Right atrium auricular region (tissue), 2 donors: Measurements from ENCODE around the gene TOMT. TPM values are rescaled to one million over a fixed set of nuclear protein-coding genes. Genes with fewer than 3 reads are reported as not detected.

ENCODE experiments used
- DNase-seq: peaks from one replicate; pipeline ENCODE4 v3.0.0-alpha.2; 2019; ENCODE audit warnings: low spot score
- H3K27ac ChIP-seq, 2 donors: fragments of 200-600 bp; sonication (generic); 1 replicate in 1 of 2; 2 replicates in 1 of 2; pipeline ENCODE4 v1.5.1; 2016 to 2019
- H3K27me3 ChIP-seq, 2 donors: fragments of 200-600 bp; sonication (generic); one replicate each; pipeline versions ENCODE4 v1.5.1 to v1.6.0; 2017 to 2019
- H3K36me3 ChIP-seq: fragments of 200-600 bp; sonication (generic); one replicate; pipeline ENCODE4 v1.5.1; 2016
- H3K4me1 ChIP-seq, 2 donors: fragments of 200-600 bp; sonication (generic); one replicate each; pipeline versions ENCODE4 v1.5.1 to v1.6.0; 2017 to 2019
- H3K4me3 ChIP-seq, 2 donors: fragments of 200-600 bp; sonication (generic); 1 replicate in 1 of 2; 2 replicates in 1 of 2; pipeline ENCODE4 v1.5.1; 2017 to 2019; ENCODE audit warnings: mild to moderate bottlenecking in 1 of 2, moderate library complexity in 1 of 2
- H3K9me3 ChIP-seq, 2 donors: fragments of 200-600 bp; sonication (generic); one replicate each; pipeline ENCODE4 v1.5.1; 2019
- CTCF ChIP-seq, 2 donors: fragments of 200-600 bp; sonication (generic); IDR thresholded peaks; one replicate each; pipeline ENCODE4 v1.5.1; 2019; ENCODE audit warnings: antibody characterized with exemption in 2 of 2
- total RNA-seq, 2 donors: library from RNA; depleted of rRNA; stranded (reverse); fragments of >200 nt; gene quantifications; one replicate each; pipeline ENCODE4 v1.1.0, GENCODE V29; 2016

Gene TOMT
- total RNA-seq, 2 donors from 2014 or later, result not detected

DNA sequence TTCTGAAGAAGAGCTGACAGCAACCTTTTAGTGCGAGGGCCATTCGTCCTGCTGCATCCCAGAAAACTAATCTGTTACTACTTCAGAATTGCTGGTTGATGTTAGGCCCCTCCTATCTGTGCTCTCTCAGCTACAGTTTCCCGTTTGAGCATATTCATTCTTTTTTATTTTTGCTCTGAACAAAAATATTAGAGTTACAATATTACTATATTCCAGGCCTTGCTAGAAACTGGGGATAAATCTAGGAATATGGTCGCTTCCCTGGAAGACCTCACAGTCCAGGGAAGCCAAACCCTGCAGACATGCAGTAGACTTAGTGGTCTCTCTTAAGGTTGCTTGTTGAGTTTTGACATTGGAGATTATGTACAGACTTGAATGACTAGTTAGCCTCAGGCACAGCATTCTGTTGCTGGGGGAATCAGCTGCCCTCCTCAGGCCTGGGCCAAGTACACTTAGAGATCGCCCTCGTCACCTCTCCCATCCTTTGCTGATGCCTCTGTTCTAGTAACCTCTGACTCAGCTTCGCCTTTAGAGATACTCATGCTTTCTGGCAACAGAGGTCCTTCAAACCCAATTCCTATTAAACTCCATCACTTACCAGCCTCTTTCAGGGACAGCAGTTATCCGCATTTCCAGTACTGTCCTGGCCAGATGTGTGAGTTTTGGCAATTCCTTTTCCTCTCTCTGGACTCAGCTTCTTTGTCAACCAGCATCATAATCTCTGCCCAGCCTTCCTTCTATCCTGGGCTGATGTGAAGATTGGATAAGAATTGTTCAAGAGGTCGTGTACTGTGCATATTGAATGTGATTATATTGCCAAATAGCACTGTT lies 7.5 kb downstream of the TOMT start:
- Histone ChIP-seq H3K36me3 (peaks cover 12% of the 10 kb centered on the region), H3K27me3 (no peaks in the 10 kb centered on the region), H3K4me1 (peaks cover 0 to 12% of the 10 kb centered on the region in 2 donors), H3K27ac (peak overlapping the region; percentile 96 to 97), H3K9me3 (no peaks in the 10 kb centered on the region), H3K4me3 (peak overlapping the region; percentile 61 to 65)
- no peak for TF ChIP-seq CTCF (IDR thresholded peaks at IDR 0.05)
- DNase-seq, result no peak

DNA sequence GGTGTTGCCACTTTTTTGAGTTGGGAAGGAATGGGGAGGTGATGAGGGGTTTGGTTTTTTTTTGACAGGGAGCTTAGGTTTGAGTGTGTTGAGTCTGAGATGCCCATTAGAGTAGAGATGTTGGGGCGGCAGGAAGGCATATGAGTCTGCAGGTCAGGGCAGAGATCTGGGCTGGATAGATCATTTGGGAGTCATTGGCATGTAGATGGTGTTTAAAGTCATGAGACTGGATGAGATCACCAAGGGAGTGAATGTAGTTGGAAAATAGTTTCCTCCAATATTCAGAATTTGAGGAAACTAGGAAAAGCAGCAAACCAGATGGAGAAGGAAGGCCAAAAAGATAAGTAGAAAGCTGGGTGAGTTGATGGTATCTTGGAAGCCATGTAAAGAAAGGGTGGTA lies 8.8 kb downstream of the TOMT start:
- H3K4me1 ChIP-seq, result peaks cover 0 to 12% of the 10 kb centered on the region in 2 donors
- no peak overlapping the region for H3K27ac ChIP-seq
- no peak overlapping the region for H3K4me3 ChIP-seq
- TF ChIP-seq CTCF (IDR thresholded peaks at IDR 0.05), result no peak
- no peaks in the 10 kb centered on the region for H3K9me3 ChIP-seq
- H3K27me3 ChIP-seq, result no peaks in the 10 kb centered on the region
- H3K36me3 ChIP-seq, result peaks cover 2% of the 10 kb centered on the region
- DNase-seq, result no peak

GRCh38 chr11:72116019-72116755 lies 10.5 kb downstream of the TOMT start:
- H3K4me3 ChIP-seq, result no peak overlapping the region
- DNase-seq, result no peak
- H3K36me3 ChIP-seq, result no peaks in the 10 kb centered on the region
- TF ChIP-seq CTCF (IDR thresholded peaks at IDR 0.05), result no peak
- H3K9me3 ChIP-seq, result no peaks in the 10 kb centered on the region
- H3K27me3 ChIP-seq, result no peaks in the 10 kb centered on the region
- no peak overlapping the region for H3K27ac ChIP-seq
- peaks cover 0 to 10% of the 10 kb centered on the region in 2 donors for H3K4me1 ChIP-seq

DNA sequence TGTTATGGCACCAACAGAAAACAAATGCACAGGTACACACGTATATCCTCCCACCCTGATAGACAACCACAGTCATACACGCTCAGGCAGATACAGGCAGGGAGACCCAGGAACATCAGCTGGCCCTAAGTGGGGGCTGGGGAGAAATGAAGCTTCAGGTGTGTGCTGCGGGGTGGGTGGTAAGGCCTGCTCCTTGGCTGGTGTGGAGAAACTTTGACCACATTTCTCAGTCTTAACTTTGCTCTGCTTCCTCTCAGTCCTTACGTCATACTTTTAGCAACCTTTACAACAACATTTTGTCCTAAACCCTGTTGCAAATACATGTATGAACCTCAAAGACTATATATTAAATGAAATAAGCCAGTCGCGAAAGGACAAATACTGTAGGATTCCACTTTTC lies 13.5 kb downstream of the TOMT start:
- Histone ChIP-seq H3K27ac (no peak overlapping the region), H3K9me3 (no peaks in the 10 kb centered on the region), H3K4me1 (no peaks in the 10 kb centered on the region), H3K4me3 (no peak overlapping the region), H3K36me3 (no peaks in the 10 kb centered on the region), H3K27me3 (no peaks in the 10 kb centered on the region)
- TF ChIP-seq CTCF (IDR thresholded peaks at IDR 0.05), result no peak
- DNase-seq, result no peak

DNA sequence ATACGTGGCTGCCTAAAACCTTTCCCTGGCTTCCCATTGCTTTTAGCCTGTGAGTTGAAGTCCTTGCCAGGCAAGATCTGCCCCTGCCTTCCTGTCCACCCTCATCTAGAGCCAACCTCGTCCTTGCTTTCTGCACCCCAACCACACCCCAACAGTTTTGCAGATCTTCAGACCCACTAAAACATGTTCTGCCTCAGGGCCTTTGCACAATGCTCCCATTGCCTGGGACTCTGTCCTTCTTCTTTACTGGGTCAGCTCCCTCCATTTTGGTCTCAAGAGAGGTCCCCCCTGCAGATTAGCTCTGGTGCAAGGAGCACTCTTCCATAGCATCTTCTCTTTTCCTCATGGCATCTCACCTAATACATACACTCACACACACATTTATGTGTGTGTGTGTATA lies 15.2 kb downstream of the TOMT start:
- no peak overlapping the region for H3K4me3 ChIP-seq

More for the DNA sequence above, 15.2 kb downstream of the TOMT start:
- no peaks in the 10 kb centered on the region for H3K4me1 ChIP-seq
- H3K27me3 ChIP-seq, result no peaks in the 10 kb centered on the region
- H3K36me3 ChIP-seq, result no peaks in the 10 kb centered on the region
- DNase-seq, result no peak
- no peaks in the 10 kb centered on the region for H3K9me3 ChIP-seq
- TF ChIP-seq CTCF (IDR thresholded peaks at IDR 0.05), result no peak
- H3K27ac ChIP-seq, result no peak overlapping the region
